ENCODE results near the gene MASP1.

- no peak for TF ChIP-seq EZH2 (IDR thresholded peaks at IDR 0.05; ENCODE audit: borderline replicate concordance, insufficient read depth, low read depth, low read length, poor library complexity, severe bottlenecking)
- TF ChIP-seq, protein P1, sequence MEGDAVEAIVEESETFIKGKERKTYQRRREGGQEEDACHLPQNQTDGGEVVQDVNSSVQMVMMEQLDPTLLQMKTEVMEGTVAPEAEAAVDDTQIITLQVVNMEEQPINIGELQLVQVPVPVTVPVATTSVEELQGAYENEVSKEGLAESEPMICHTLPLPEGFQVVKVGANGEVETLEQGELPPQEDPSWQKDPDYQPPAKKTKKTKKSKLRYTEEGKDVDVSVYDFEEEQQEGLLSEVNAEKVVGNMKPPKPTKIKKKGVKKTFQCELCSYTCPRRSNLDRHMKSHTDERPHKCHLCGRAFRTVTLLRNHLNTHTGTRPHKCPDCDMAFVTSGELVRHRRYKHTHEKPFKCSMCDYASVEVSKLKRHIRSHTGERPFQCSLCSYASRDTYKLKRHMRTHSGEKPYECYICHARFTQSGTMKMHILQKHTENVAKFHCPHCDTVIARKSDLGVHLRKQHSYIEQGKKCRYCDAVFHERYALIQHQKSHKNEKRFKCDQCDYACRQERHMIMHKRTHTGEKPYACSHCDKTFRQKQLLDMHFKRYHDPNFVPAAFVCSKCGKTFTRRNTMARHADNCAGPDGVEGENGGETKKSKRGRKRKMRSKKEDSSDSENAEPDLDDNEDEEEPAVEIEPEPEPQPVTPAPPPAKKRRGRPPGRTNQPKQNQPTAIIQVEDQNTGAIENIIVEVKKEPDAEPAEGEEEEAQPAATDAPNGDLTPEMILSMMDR (IDR thresholded peaks at IDR 0.05) = no peak
These were observed 35.4 kb downstream of the MASP1 start for GRCh38 chr3:187256051-187256616.

All from B cell (primary cell).